Urinary bladder (tissue), 4 donors: ENCODE data around the gene KRTAP6-2. TPM values are rescaled to one million over a fixed set of nuclear protein-coding genes. Genes with fewer than 3 reads are reported as not detected.

ENCODE experiments used
- DNase-seq: peaks from one replicate; pipeline ENCODE4 v3.0.0-alpha.2; 2015; ENCODE audit errors: extremely low spot score
- H3K27ac ChIP-seq: one replicate; pipeline ENCODE4 v1.5.1; 2013; ENCODE audit warnings: low read depth, mild to moderate bottlenecking, moderate library complexity
- H3K36me3 ChIP-seq: one replicate; pipeline ENCODE4 v1.6.1; 2013; ENCODE audit warnings: mild to moderate bottlenecking, moderate library complexity; ENCODE audit not compliant: insufficient read depth
- H3K4me1 ChIP-seq: one replicate; pipeline ENCODE4 v1.6.1; 2013; ENCODE audit warnings: mild to moderate bottlenecking, moderate library complexity; ENCODE audit not compliant: insufficient read depth
- H3K4me3 ChIP-seq: one replicate; pipeline ENCODE4 v1.5.1; 2013; ENCODE audit warnings: low read depth, low read length
- WGBS: extraction: QIAGEN DNeasy Blood & Tissue Kit; methylation state at CpG from one replicate; pipeline ENCODE4 v1.1.7; 2013; 5-methylcytosine and 5-hydroxymethylcytosine counted together
- polyA plus RNA-seq: library from polyadenylated mRNA; stranded (reverse); fragments of 200-250 nt; gene quantifications from one replicate; pipeline ENCODE4 v1.2.3, GENCODE V29; 2013
- total RNA-seq: library from RNA; depleted of rRNA; stranded (reverse); fragments of >200 nt; gene quantifications from one replicate; pipeline ENCODE4 v1.2.3, GENCODE V29; 2014
- donor health status: healthy with polysubstance abuse.
- donor health status: healthy.

Gene KRTAP6-2
- total and polyA plus RNA-seq, 2 donors, result not detected

GRCh38 chr21:30612132-30612531, 13.4 kb upstream of the KRTAP6-2 start:
- H3K4me3 ChIP-seq, result no peak overlapping the region
- H3K36me3 ChIP-seq, result no peaks in the 10 kb centered on the region
- WGBS, result 80% methylated on average over 2 of the region's 2 CpGs
- no peak overlapping the region for H3K27ac ChIP-seq
- DNase-seq, result no peak
- H3K4me1 ChIP-seq, result no peaks in the 10 kb centered on the region

GRCh38 chr21:30605968-30606367, 7.3 kb upstream of the KRTAP6-2 start:
- H3K4me1 ChIP-seq, result no peaks in the 10 kb centered on the region
- no peaks in the 10 kb centered on the region for H3K36me3 ChIP-seq
- no peak overlapping the region for H3K4me3 ChIP-seq
- 86% methylated on average over 2 of the region's 2 CpGs for WGBS
- DNase-seq, result no peak
- no peak overlapping the region for H3K27ac ChIP-seq

GRCh38 chr21:30600787-30601186, 2.1 kb upstream of the KRTAP6-2 start, which contains the start of gene KRTAP22-1:
Gene KRTAP22-1, plus strand, starts transcription at chr21:30601087.
- Histone ChIP-seq H3K4me3 (no peak within 1 kb of the TSS), H3K4me1 (no peaks in the 10 kb centered on the region), H3K36me3 (no peaks in the 10 kb centered on the region), H3K27ac (no peak within 1 kb of the TSS)
- DNase-seq, result no peak
- 91% methylated on average over 1 of the region's 1 CpG for WGBS

- no peak for DNase-seq
- no peak within 1 kb of the TSS for H3K27ac ChIP-seq
- WGBS, result 93% methylated on average over 4 of the region's 4 CpGs
Measured at GRCh38 chr21:30592140-30592539, 6.6 kb downstream of the KRTAP6-2 start, which contains the start of gene KRTAP6-3. Gene KRTAP6-3, plus strand, starts transcription at chr21:30592440. Its CDS starts 6 bp downstream, at chr21:30592446.

GRCh38 chr21:30590297-30590696, 8.4 kb downstream of the KRTAP6-2 start, which contains the start of gene KRTAP22-2:
Gene KRTAP22-2, minus strand, starts transcription at chr21:30590397.
- no peak for DNase-seq
- no peaks in the 10 kb centered on the region for H3K36me3 ChIP-seq
- no peaks in the 10 kb centered on the region for H3K4me1 ChIP-seq
- no peak within 1 kb of the TSS for H3K27ac ChIP-seq
- H3K4me3 ChIP-seq, result no peak within 1 kb of the TSS

More at GRCh38 chr21:30592140-30592539, 6.6 kb downstream of the KRTAP6-2 start, which contains the start of gene KRTAP6-3:
- H3K4me1 ChIP-seq, result no peaks in the 10 kb centered on the region
- H3K36me3 ChIP-seq, result no peaks in the 10 kb centered on the region
- no peak within 1 kb of the TSS for H3K4me3 ChIP-seq

GRCh38 chr21:30582870-30583269, 15.8 kb downstream of the KRTAP6-2 start:
- WGBS, result 83% methylated on average over 1 of the region's 1 CpG
- H3K4me3 ChIP-seq, result no peak overlapping the region
- H3K27ac ChIP-seq, result no peak overlapping the region
- DNase-seq, result no peak
- H3K36me3 ChIP-seq, result no peaks in the 10 kb centered on the region
- no peaks in the 10 kb centered on the region for H3K4me1 ChIP-seq

- no peak for DNase-seq
- Histone ChIP-seq H3K36me3 (no peaks in the 10 kb centered on the region), H3K4me1 (no peaks in the 10 kb centered on the region), H3K27ac (no peak overlapping the region), H3K4me3 (no peak overlapping the region)
- 59% methylated on average over 3 of the region's 3 CpGs for WGBS
Measured at GRCh38 chr21:30580132-30580531, 18.6 kb downstream of the KRTAP6-2 start.

- Histone ChIP-seq H3K36me3 (no peaks in the 10 kb centered on the region), H3K27ac (no peak overlapping the region), H3K4me1 (no peaks in the 10 kb centered on the region), H3K4me3 (no peak overlapping the region)
- DNase-seq, result no peak
- WGBS, result 25% methylated on average over 1 of the region's 1 CpG
Measured at GRCh38 chr21:30579346-30579745, 19.4 kb downstream of the KRTAP6-2 start.

- Histone ChIP-seq H3K4me3 (no peak overlapping the region), H3K27ac (no peak overlapping the region), H3K36me3 (no peaks in the 10 kb centered on the region), H3K4me1 (no peaks in the 10 kb centered on the region)
- DNase-seq, result no peak
Measured at GRCh38 chr21:30577766-30578165, 20.9 kb downstream of the KRTAP6-2 start.

- Histone ChIP-seq H3K27ac (no peak overlapping the region), H3K36me3 (no peaks in the 10 kb centered on the region), H3K4me3 (no peak overlapping the region), H3K4me1 (no peaks in the 10 kb centered on the region)
- no peak for DNase-seq
Measured at GRCh38 chr21:30567617-30568016, 31.1 kb downstream of the KRTAP6-2 start.

- 74% methylated on average over 2 of the region's 2 CpGs for WGBS
- H3K27ac ChIP-seq, result no peak overlapping the region
- no peaks in the 10 kb centered on the region for H3K4me1 ChIP-seq
- H3K36me3 ChIP-seq, result no peaks in the 10 kb centered on the region
- H3K4me3 ChIP-seq, result no peak overlapping the region
- no peak for DNase-seq
Measured at GRCh38 chr21:30563630-30564029, 35.1 kb downstream of the KRTAP6-2 start.

GRCh38 chr21:30563072-30563471, 35.6 kb downstream of the KRTAP6-2 start:
- 61% methylated on average over 6 of the region's 6 CpGs for WGBS
- no peak overlapping the region for H3K27ac ChIP-seq
- no peaks in the 10 kb centered on the region for H3K36me3 ChIP-seq
- DNase-seq, result no peak
- H3K4me1 ChIP-seq, result no peaks in the 10 kb centered on the region
- no peak overlapping the region for H3K4me3 ChIP-seq

GRCh38 chr21:30561957-30562356, 36.7 kb downstream of the KRTAP6-2 start:
- Histone ChIP-seq H3K4me1 (no peaks in the 10 kb centered on the region), H3K36me3 (no peaks in the 10 kb centered on the region), H3K4me3 (no peak overlapping the region), H3K27ac (no peak overlapping the region)
- no peak for DNase-seq
- WGBS, result 73% methylated on average over 2 of the region's 2 CpGs

GRCh38 chr21:30561264-30561895, 37.3 kb downstream of the KRTAP6-2 start, which contains the start of gene KRTAP19-7:
Gene KRTAP19-7, minus strand, starts transcription at chr21:30561314. Its CDS starts 25 bp downstream, at chr21:30561289.
- DNase-seq, result no peak
- Histone ChIP-seq H3K4me3 (no peak within 1 kb of the TSS), H3K36me3 (no peaks in the 10 kb centered on the region), H3K4me1 (no peaks in the 10 kb centered on the region), H3K27ac (no peak within 1 kb of the TSS)
- 58% methylated on average over 2 of the region's 2 CpGs for WGBS
